GM15510 (cell line): ENCODE results near the gene KCNQ2.

ENCODE experiments used
- POLR2A ChIP-seq: IDR thresholded peaks from 3 replicates; pipeline ENCODE4 v1.6.1; 2011; ENCODE audit warnings: borderline replicate concordance; ENCODE audit not compliant: insufficient read length; ENCODE audit errors: extremely low read depth

The KCNQ2 gene

GRCh38 chr20:63471717-63471980 lies 806 bp downstream of the KCNQ2 start:
- TF ChIP-seq POLR2A, result no peak

GRCh38 chr20:63471002-63471716 lies 1.3 kb downstream of the KCNQ2 start:
- no peak for TF ChIP-seq POLR2A

DNA sequence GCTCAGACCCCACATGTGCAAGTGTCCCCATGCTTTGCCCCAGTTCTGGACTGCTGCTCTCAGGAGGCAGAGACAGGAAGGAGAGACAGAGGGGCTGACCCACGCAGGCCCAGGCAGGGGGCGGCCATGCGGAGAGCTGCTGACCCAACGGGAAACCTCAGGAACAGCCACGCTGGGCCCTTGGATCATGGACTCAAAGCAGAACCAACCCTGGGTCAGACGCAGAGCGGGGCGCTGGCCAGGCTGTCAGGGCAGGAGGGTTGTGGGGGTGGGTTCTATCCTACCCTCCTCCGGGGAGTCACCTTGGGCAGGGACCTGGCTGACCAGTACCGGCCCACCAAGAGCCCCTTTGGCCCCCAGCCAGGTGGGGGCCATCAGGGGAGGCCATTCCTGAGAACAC lies 2.0 kb downstream of the KCNQ2 start:
- no peak for TF ChIP-seq POLR2A

- TF ChIP-seq POLR2A, result no peak
Observed at GRCh38 chr20:63469713-63470101, 2.7 kb downstream of the KCNQ2 start.

GRCh38 chr20:63469019-63469712 lies 3.3 kb downstream of the KCNQ2 start:
- TF ChIP-seq POLR2A, result no peak

DNA sequence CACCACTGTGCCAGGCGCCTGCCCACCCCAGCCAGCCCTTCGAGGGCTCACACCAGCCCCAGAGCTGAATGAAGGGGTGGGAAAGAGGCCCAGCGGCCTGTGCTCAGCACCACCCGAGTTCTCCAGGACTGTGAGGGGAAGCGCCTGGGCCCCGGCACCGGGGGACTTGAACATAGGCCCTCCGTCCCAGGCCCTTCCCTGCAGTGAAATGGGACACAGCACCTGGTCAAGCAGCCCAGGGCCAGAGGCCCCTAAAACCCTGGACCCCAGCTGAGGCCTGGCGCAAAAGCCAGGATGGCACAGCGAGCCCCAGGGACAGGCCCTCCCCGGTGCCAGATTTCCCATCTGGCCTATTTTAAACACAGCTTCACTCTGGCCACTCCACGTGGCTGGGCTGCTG lies 4.0 kb downstream of the KCNQ2 start:
- no peak for TF ChIP-seq POLR2A

GRCh38 chr20:63467294-63468083 lies 5.0 kb downstream of the KCNQ2 start:
- TF ChIP-seq POLR2A, result no peak

GRCh38 chr20:63466861-63467260 lies 5.6 kb downstream of the KCNQ2 start:
- TF ChIP-seq POLR2A, result no peak

DNA sequence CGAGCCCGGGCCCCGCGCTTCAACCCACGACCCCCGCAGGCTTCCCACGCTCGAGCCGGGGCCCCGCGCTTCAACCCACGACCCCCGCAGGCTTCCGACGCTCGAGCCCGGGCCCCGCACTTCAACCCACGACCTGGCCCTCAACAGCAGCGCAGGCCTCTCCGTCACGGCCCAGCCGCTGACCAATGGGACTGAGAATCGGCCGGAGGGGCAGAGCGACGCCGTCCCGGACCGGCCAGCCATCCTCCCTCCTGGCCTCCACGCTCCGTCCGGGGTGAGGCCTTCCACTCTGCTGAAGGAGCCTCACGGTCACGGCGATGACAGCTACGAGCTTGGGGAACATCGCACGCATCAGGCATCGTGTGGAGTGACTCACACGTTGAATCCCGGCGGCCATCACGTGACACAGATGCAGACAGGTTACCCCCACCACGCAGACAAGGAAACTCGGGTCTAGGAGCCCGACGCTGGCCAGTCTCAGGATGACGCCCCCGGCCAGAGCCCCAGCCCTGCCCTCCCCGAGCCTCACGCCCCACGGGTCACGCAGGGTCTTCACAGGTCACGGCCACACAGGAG lies 6.1 kb downstream of the KCNQ2 start:
- TF ChIP-seq POLR2A, result no peak

- TF ChIP-seq POLR2A, result no peak
Observed at GRCh38 chr20:63465380-63466249, 6.8 kb downstream of the KCNQ2 start.

- TF ChIP-seq POLR2A, result no peak
Observed at GRCh38 chr20:63464289-63464635, 8.2 kb downstream of the KCNQ2 start.

DNA sequence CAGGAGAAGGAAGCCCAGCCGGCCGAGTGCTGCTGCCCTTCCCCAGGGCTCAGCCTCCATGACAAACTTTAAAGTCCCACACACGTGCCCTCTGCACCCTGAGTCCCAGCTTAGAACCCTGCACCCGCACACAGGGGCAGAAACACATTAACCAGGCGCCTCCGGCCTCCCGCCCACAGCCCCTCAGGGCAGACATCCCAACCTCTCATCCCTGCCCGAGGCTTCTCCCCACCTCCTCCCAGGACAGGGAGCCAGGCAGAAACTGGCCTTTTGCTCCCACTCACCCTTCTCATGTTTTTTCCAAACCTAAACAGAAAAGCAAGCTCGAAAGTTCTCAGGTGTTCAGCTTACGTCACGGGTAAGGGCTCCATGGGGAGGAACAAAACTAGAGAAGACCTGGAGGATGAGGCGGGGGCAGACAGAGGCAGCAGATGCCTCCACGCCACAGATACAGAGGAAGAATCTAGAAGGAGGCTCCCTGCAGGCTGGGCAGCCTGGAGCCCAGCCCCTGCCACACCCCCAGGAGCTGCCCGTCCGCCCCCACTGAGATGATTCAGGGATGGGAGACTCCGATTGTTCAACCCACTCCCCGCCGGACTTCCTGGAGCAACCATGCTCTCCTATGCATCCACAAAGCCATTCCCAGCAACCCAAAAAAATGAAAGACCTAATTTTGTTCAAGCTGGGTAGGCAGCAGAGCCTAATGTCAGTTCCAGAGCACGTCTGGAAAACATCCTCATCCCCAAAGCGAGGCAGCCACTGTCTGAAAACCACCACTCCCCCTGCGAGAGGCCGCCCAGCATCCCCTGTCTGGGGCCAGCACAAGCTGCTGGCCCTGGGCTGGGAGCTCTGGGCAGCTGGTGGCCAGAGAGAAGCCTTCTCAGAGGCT lies 8.8 kb downstream of the KCNQ2 start:
- TF ChIP-seq POLR2A, result no peak

GRCh38 chr20:63462244-63462643 lies 10.2 kb downstream of the KCNQ2 start:
- no peak for TF ChIP-seq POLR2A
